CD4-positive, alpha-beta memory T cell (primary cell): ENCODE results near the gene CKAP2. TPM values are rescaled to one million over a fixed set of nuclear protein-coding genes. Genes with fewer than 3 reads are reported as not detected.
"Not testable (repeated sequence)": the region's sequence is repeated elsewhere in the genome, so short reads cannot be mapped to it uniquely, and the experiment has no call there.

Source experiments
- CTCF ChIA-PET: fragments of 350-600 bp; sonication (Branson Sonifier 250); formaldehyde crosslinking; loops from one replicate; lab custom pipeline; 2021; ENCODE audit warnings: inconsistent platforms; ENCODE audit not compliant: partially characterized antibody; lab: Charles Lee
- POLR2A ChIA-PET: fragments of 350-600 bp; sonication (Branson Sonifier 250); formaldehyde crosslinking; loops from one replicate; lab custom pipeline; 2021; ENCODE audit not compliant: partially characterized antibody; lab: Charles Lee
- DNase-seq, 5 donors: peaks; one replicate each; pipeline versions ENCODE4 v3.0.0 to v3.0.0-alpha.2; 2020 to 2022; ENCODE audit warnings: mixed read lengths in 1 of 5
- H3K27ac ChIP-seq: one replicate; pipeline ENCODE4 v1.7.0; 2013; ENCODE audit warnings: low read depth, low read length
- H3K27me3 ChIP-seq: 2 replicates; pipeline ENCODE4 v1.7.0; 2013; ENCODE audit warnings: mild to moderate bottlenecking, low read length, moderate library complexity; ENCODE audit not compliant: insufficient read depth
- H3K36me3 ChIP-seq: 2 replicates; pipeline ENCODE4 v1.7.0; 2013; ENCODE audit warnings: mild to moderate bottlenecking, low read length, moderate library complexity; ENCODE audit not compliant: insufficient read depth
- H3K4me1 ChIP-seq: 2 replicates; pipeline ENCODE4 v1.7.0; 2013; ENCODE audit warnings: mild to moderate bottlenecking, low read length, moderate library complexity; ENCODE audit not compliant: insufficient read depth
- H3K4me3 ChIP-seq, 2 donors: one replicate each; pipeline ENCODE4 v1.7.0; 2013; ENCODE audit warnings: low read length in 2 of 2, mild to moderate bottlenecking in 1 of 2
- H3K9me3 ChIP-seq, 2 donors: one replicate each; pipeline ENCODE4 v1.7.0; 2013; ENCODE audit warnings: low read length in 2 of 2, control low read depth in 1 of 2; ENCODE audit not compliant: control insufficient read depth in 1 of 2
- H3K27ac Mint-ChIP-seq, 7 donors: one replicate each; pipeline ENCODE4 v1.8.0; 2020 to 2021; ENCODE audit warnings: mixed read lengths in 7 of 7, mild to moderate bottlenecking in 6 of 7, inconsistent platforms in 3 of 7, moderate library complexity in 3 of 7
- H3K27me3 Mint-ChIP-seq, 2 donors: one replicate each; pipeline ENCODE4 v1.8.0; 2020 to 2021; ENCODE audit warnings: mixed read lengths in 2 of 2
- H3K36me3 Mint-ChIP-seq, 2 donors: one replicate each; pipeline ENCODE4 v1.8.0; 2020 to 2021; ENCODE audit warnings: mixed read lengths in 2 of 2, inconsistent platforms in 1 of 2, mild to moderate bottlenecking in 1 of 2
- H3K4me1 Mint-ChIP-seq, 4 donors: one replicate each; pipeline ENCODE4 v1.8.0; 2020 to 2021; ENCODE audit warnings: mixed read lengths in 4 of 4, mild to moderate bottlenecking in 1 of 4
- H3K4me3 Mint-ChIP-seq, 8 donors: one replicate each; pipeline ENCODE4 v1.8.0; 2020 to 2021; ENCODE audit warnings: mixed read lengths in 8 of 8, mild to moderate bottlenecking in 7 of 8, moderate library complexity in 6 of 8, inconsistent platforms in 3 of 8
- H3K9me3 Mint-ChIP-seq, 8 donors: one replicate each; pipeline ENCODE4 v1.8.0; 2020 to 2021; ENCODE audit warnings: mixed read lengths in 8 of 8, mild to moderate bottlenecking in 5 of 8, inconsistent platforms in 3 of 8, moderate library complexity in 1 of 8
- intact Hi-C: fragments of 100-400 bp; cut with micrococcal nuclease; formaldehyde crosslinking; loops from one replicate; pipeline ENCODE4 v1.15.1; 2023
- polyA plus RNA-seq, 2 donors: library from polyadenylated mRNA; unstranded; fragments of 300-500 nt; fragmentation: Illumina TruSeq; gene quantifications; one replicate each; pipeline ENCODE4 v1.2.3, GENCODE V29; 2021
- total RNA-seq, 2 experiments: library from RNA; stranded (reverse); gene quantifications; one replicate each; pipeline ENCODE4 v1.2.3, GENCODE V29; 2021

The CKAP2 gene
- total RNA-seq (10 to 100 TPM; 16.5 to 18.2 TPM), polyA plus RNA-seq (10 to 100 TPM; 13.1 to 17.3 TPM)

- peak; percentile 94 to 97 (median 95) for DNase-seq
- Mint-ChIP-seq H3K4me3 (peak within 1 kb of the TSS; percentile 93 to 100 (median 97)), H3K9me3 (no peaks in the 10 kb centered on the region), H3K36me3 (peaks cover 4 to 11% of the 10 kb centered on the region in 2 donors), H3K27ac (peak within 1 kb of the TSS; percentile 95 to 100 (median 99)), H3K4me1 (peaks cover 20 to 38% (median 30%) of the 10 kb centered on the region in 4 donors), H3K27me3 (no peaks in the 10 kb centered on the region)
- H3K4me3 ChIP-seq = peak within 1 kb of the TSS; percentile 81 to 82
- H3K4me1 ChIP-seq = peaks cover 35% of the 10 kb centered on the region
- intact Hi-C loops = loop anchor here (1.0 to 5.0 kb wide), 10 partner anchors 162 to 1002 kb away; partner anchors contain the start of genes ALG11, INTS6, NEK5 and SUGT1
- H3K9me3 ChIP-seq = no peaks in the 10 kb centered on the region
- peak within 1 kb of the TSS; percentile 74 for H3K27ac ChIP-seq
- H3K27me3 ChIP-seq = no peaks in the 10 kb centered on the region
- POLR2A ChIA-PET = interaction anchor here (1.5 to 1.9 kb wide), 3 partner anchors 10 to 198 kb away, joined by 4 to 10 read pairs (median 4); partner anchors contain the start of gene SUGT1
- no peaks in the 10 kb centered on the region for H3K36me3 ChIP-seq
- CTCF ChIA-PET = no interaction called here
Observed at GRCh38 chr13:52454820-52455676, at the start of gene CKAP2. TSS of gene CKAP2 (plus strand) at chr13:52455478. CDS start at chr13:52455557, 79 bp downstream.

GRCh38 chr13:52405767-52406494, 49.3 kb upstream of the CKAP2 start, which contains the start of gene THSD1:
TSS of gene THSD1 (minus strand) at chr13:52406172. CDS start at chr13:52402600, 3,572 bp downstream.
- POLR2A ChIA-PET = no interaction called here
- Histone ChIP-seq H3K27ac (no peak within 1 kb of the TSS), H3K36me3 (no peaks in the 10 kb centered on the region), H3K9me3 (no peaks in the 10 kb centered on the region), H3K4me1 (peaks cover 22% of the 10 kb centered on the region), H3K4me3 (peak within 1 kb of the TSS in 1 of 2 donors; percentile 26), H3K27me3 (peaks cover 4% of the 10 kb centered on the region)
- peaks cover 12 to 21% (median 19%) of the 10 kb centered on the region in 4 donors for H3K4me1 Mint-ChIP-seq
- peaks cover 6 to 8% of the 10 kb centered on the region in 2 donors for H3K36me3 Mint-ChIP-seq
- DNase-seq = peak in 2 of 5 donors; percentile 6 to 12
- CTCF ChIA-PET = interaction anchor here (0.9 to 1.2 kb wide), 2 partner anchors 11 to 45 kb away, joined by 3 read pairs; partner anchors contain the start of gene VPS36
- H3K27ac Mint-ChIP-seq = peak within 1 kb of the TSS in 2 of 7 donors; percentile 35 to 48
- H3K27me3 Mint-ChIP-seq = peaks cover 12 to 14% of the 10 kb centered on the region in 2 donors
- peak within 1 kb of the TSS; percentile 64 to 84 (median 76) for H3K4me3 Mint-ChIP-seq
- intact Hi-C loops = no loop called here
- peaks cover 0 to 3% (median 0%) of the 10 kb centered on the region in 8 donors for H3K9me3 Mint-ChIP-seq

- intact Hi-C loops = no loop called here
- no peaks in the 10 kb centered on the region for H3K9me3 ChIP-seq
- CTCF ChIA-PET = no interaction called here
- peaks cover 22% of the 10 kb centered on the region for H3K4me1 ChIP-seq
- Mint-ChIP-seq H3K9me3 (peaks cover 0 to 3% (median 0%) of the 10 kb centered on the region in 8 donors), H3K4me3 (peak overlapping the region in 7 of 8 donors; percentile 45 to 77 (median 60)), H3K36me3 (peaks cover 8 to 10% of the 10 kb centered on the region in 2 donors), H3K27ac (no peak overlapping the region), H3K4me1 (peaks cover 12 to 21% (median 19%) of the 10 kb centered on the region in 4 donors), H3K27me3 (peaks cover 12 to 14% of the 10 kb centered on the region in 2 donors)
- DNase-seq = no peak
- H3K27me3 ChIP-seq = peaks cover 4% of the 10 kb centered on the region
- no peak overlapping the region for H3K27ac ChIP-seq
- H3K4me3 ChIP-seq = no peak overlapping the region
- POLR2A ChIA-PET = no interaction called here
- H3K36me3 ChIP-seq = no peaks in the 10 kb centered on the region
Observed at GRCh38 chr13:52406629-52407028, 48.6 kb upstream of the CKAP2 start.

- POLR2A ChIA-PET, H3K36me3 ChIP-seq, H3K27ac Mint-ChIP-seq, H3K4me3 ChIP-seq, H3K27me3 ChIP-seq, H3K9me3 Mint-ChIP-seq, intact Hi-C loops, H3K9me3 ChIP-seq, H3K27ac ChIP-seq, DNase-seq: not testable (repeated sequence)
- peaks cover 12 to 21% (median 19%) of the 10 kb centered on the region in 4 donors for H3K4me1 Mint-ChIP-seq
- peaks cover 10 to 13% of the 10 kb centered on the region in 2 donors for H3K36me3 Mint-ChIP-seq
- peak overlapping the region in 3 of 8 donors; percentile 29 to 57 (median 36) for H3K4me3 Mint-ChIP-seq
- peaks cover 22% of the 10 kb centered on the region for H3K4me1 ChIP-seq
- CTCF ChIA-PET = interaction anchor here (0.6 to 1.8 kb wide), 2 partner anchors 43 to 691 kb away, joined by 3 to 4 read pairs; partner anchors contain the start of gene VPS36
- H3K27me3 Mint-ChIP-seq = peaks cover 11 to 12% of the 10 kb centered on the region in 2 donors
Observed at GRCh38 chr13:52407436-52407835, 47.8 kb upstream of the CKAP2 start.

- intact Hi-C loops, POLR2A ChIA-PET, H3K27ac Mint-ChIP-seq: not testable (repeated sequence)
Observed at GRCh38 chr13:52408071-52408658, 47.1 kb upstream of the CKAP2 start.

GRCh38 chr13:52411629-52412028, 43.6 kb upstream of the CKAP2 start:
- Histone ChIP-seq H3K4me1 (no peaks in the 10 kb centered on the region), H3K9me3 (no peaks in the 10 kb centered on the region), H3K4me3 (no peak overlapping the region), H3K36me3 (peaks cover 6% of the 10 kb centered on the region), H3K27me3 (no peaks in the 10 kb centered on the region), H3K27ac (no peak overlapping the region)
- Mint-ChIP-seq H3K36me3 (peaks cover 32 to 49% of the 10 kb centered on the region in 2 donors), H3K27ac (no peak overlapping the region), H3K27me3 (no peaks in the 10 kb centered on the region), H3K4me3 (no peak overlapping the region), H3K9me3 (peaks cover 0 to 3% (median 0%) of the 10 kb centered on the region in 8 donors), H3K4me1 (peaks cover 0 to 2% (median under 1%) of the 10 kb centered on the region in 4 donors)
- intact Hi-C loops = no loop called here
- ChIA-PET POLR2A (no interaction called here), CTCF (no interaction called here)
- DNase-seq = no peak

More at GRCh38 chr13:52408071-52408658, 47.1 kb upstream of the CKAP2 start:
- H3K27me3 Mint-ChIP-seq, H3K9me3 ChIP-seq, H3K4me3 Mint-ChIP-seq, H3K27ac ChIP-seq, H3K4me3 ChIP-seq, H3K36me3 ChIP-seq, DNase-seq, H3K27me3 ChIP-seq, H3K9me3 Mint-ChIP-seq: not testable (repeated sequence)
- H3K4me1 ChIP-seq = peaks cover 22% of the 10 kb centered on the region
- CTCF ChIA-PET = interaction anchor here (0.6 to 1.8 kb wide), 2 partner anchors 42 to 692 kb away, joined by 3 to 4 read pairs; partner anchors contain the start of gene VPS36
- peaks cover 12 to 21% (median 19%) of the 10 kb centered on the region in 4 donors for H3K4me1 Mint-ChIP-seq
- H3K36me3 Mint-ChIP-seq = peaks cover 13 to 19% of the 10 kb centered on the region in 2 donors
